Measurements from ENCODE around the gene TMA16. TPM values are rescaled to one million over a fixed set of nuclear protein-coding genes. Genes with fewer than 3 reads are reported as not detected.

TMA16 gene
- polyA plus RNA-seq, 2 of the 4 experiments (the other 2 are of a cell fraction), result 28.5 to 36.1 TPM

DNA sequence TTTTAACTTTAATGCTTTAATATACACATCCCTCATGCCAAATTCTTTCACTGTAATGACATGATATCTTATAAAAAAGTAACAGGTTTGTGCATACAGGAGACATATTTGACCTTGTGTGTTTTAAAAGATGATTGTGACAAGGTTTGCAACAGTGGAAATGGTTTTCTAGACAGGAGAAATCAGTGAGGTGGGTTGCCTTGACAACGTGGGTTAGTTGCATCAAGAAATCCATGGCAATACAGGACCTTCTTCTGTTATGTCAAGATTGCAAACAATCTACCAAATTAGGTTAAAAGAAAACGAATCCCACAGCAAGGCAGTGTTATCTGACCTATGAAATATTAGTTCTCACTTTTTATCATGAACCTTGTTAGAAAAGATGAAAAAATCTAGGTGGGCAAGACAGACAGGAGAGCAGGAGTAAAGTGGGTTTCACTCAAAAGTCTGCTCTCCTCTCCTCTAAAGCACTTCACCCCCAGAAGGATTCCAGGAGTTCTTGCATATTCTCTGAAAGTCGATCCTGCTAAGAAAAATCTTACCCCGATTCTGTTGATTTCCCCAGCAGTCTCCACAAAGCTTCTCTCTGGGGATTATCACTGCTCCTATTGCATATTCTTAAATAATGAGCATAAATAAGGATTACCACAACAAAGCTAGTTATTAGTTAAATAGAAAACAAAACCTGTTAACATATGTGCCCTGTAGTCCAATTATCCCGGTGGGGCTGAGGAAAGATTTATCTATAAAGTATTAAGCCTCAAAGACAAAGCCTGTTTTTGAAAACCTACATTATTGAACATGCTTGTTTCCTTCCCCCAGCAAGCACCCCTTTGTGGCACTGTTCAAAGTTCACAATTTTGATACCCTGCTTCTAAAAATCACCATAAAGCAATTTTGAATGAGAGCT lies 71.0 kb downstream of the TMA16 start:
- FAIRE-seq (no peak), DNase-seq (ENCODE audit: low read depth in 1 of 2, low spot score in 1 of 2) (no peak), ATAC-seq (no peak)
- no peak overlapping the region for H3K4me2 ChIP-seq
- H3K27ac ChIP-seq, result no peak overlapping the region
- ChIA-PET CTCF (no interaction called here), POLR2A (no interaction called here)
- no peak for TF ChIP-seq JUN (IDR thresholded peaks at IDR 0.05)
- no peak for TF ChIP-seq RNF2 (IDR thresholded peaks at IDR 0.05; ENCODE audit: borderline replicate concordance, low read depth)
- TF ChIP-seq SREBF2 (IDR thresholded peaks at IDR 0.05), result no peak
- TF ChIP-seq JUNB (IDR thresholded peaks at IDR 0.05), result no peak
- TF ChIP-seq RARB (CRISPR knock-in tag; IDR thresholded peaks at IDR 0.05), result no peak
- no peak for TF ChIP-seq RCOR1 (IDR thresholded peaks at IDR 0.05; ENCODE audit: low read depth, low read length)
- TF ChIP-seq POLR2AphosphoS2 (conservative IDR thresholded peaks at IDR 0.05; ENCODE audit: low read length), result no peak
- TF ChIP-seq, protein P1, sequence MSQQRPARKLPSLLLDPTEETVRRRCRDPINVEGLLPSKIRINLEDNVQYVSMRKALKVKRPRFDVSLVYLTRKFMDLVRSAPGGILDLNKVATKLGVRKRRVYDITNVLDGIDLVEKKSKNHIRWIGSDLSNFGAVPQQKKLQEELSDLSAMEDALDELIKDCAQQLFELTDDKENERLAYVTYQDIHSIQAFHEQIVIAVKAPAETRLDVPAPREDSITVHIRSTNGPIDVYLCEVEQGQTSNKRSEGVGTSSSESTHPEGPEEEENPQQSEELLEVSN (IDR thresholded peaks at IDR 0.05; ENCODE audit: borderline replicate concordance, low read depth), result no peak
- TF ChIP-seq EP300 (IDR thresholded peaks at IDR 0.05), result no peak
- TF ChIP-seq ZNF302 (CRISPR knock-in tag; IDR thresholded peaks at IDR 0.05), result no peak
- TF ChIP-seq CBX2 (IDR thresholded peaks at IDR 0.05; ENCODE audit: borderline replicate concordance, low read depth), result no peak
- TF ChIP-seq NFE2L2 (conservative IDR thresholded peaks at IDR 0.05; ENCODE audit: low read length), result no peak
- TF ChIP-seq, protein P2, sequence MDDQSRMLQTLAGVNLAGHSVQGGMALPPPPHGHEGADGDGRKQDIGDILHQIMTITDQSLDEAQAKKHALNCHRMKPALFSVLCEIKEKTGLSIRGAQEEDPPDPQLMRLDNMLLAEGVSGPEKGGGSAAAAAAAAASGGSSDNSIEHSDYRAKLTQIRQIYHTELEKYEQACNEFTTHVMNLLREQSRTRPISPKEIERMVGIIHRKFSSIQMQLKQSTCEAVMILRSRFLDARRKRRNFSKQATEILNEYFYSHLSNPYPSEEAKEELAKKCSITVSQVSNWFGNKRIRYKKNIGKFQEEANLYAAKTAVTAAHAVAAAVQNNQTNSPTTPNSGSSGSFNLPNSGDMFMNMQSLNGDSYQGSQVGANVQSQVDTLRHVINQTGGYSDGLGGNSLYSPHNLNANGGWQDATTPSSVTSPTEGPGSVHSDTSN (IDR thresholded peaks at IDR 0.05), result no peak
- TF ChIP-seq MAFK (IDR thresholded peaks at IDR 0.05; ENCODE audit: partially characterized antibody), result no peak
- TF ChIP-seq, protein P3, sequence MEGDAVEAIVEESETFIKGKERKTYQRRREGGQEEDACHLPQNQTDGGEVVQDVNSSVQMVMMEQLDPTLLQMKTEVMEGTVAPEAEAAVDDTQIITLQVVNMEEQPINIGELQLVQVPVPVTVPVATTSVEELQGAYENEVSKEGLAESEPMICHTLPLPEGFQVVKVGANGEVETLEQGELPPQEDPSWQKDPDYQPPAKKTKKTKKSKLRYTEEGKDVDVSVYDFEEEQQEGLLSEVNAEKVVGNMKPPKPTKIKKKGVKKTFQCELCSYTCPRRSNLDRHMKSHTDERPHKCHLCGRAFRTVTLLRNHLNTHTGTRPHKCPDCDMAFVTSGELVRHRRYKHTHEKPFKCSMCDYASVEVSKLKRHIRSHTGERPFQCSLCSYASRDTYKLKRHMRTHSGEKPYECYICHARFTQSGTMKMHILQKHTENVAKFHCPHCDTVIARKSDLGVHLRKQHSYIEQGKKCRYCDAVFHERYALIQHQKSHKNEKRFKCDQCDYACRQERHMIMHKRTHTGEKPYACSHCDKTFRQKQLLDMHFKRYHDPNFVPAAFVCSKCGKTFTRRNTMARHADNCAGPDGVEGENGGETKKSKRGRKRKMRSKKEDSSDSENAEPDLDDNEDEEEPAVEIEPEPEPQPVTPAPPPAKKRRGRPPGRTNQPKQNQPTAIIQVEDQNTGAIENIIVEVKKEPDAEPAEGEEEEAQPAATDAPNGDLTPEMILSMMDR (IDR thresholded peaks at IDR 0.05), result no peak
- TF ChIP-seq CEBPB (IDR thresholded peaks at IDR 0.05), result no peak
- TF ChIP-seq HEYL (CRISPR knock-in tag; IDR thresholded peaks at IDR 0.05), result no peak
- TF ChIP-seq TP53 (CRISPR knock-in tag; IDR thresholded peaks at IDR 0.05), result no peak
- 26% methylated on average over 5 of the region's 5 CpGs for WGBS (ENCODE audit: missing lambda C conversion rate)
- no peaks in the 10 kb centered on the region for H3K9me3 ChIP-seq
- no peak overlapping the region for H3K4me3 ChIP-seq
- H3K4me1 ChIP-seq, result no peaks in the 10 kb centered on the region

DNA sequence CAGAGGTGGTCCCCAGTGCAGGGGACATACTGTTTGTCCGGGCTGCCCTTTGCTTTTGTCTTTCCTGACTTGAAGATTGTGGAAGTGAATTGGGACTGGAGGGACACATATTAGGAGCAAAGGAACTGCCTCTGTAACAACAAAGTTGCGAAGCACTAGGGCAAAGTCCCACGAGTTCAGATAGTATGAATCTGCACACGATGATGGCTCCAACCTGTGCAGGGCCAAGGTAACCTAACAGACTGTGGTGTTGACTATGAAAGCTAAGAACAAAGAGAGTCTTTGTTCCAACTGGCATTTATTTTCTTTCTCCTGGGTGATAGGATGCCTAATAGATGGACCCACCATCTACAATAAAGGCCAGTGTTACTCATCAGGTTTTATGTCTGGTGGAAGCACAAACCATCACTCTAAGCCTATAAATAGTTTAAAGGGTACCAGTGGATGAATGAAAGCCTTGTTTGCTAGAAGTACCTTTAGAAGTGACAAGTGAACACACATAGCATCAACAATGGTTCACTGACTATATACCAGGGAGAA lies 71.8 kb downstream of the TMA16 start:
- WGBS (ENCODE audit: missing lambda C conversion rate), result 3% methylated on average over 3 of the region's 4 CpGs
- CTCF ChIA-PET, result interaction anchor here (1.0 to 1.2 kb wide), 2 partner anchors 12 to 17 kb away, joined by 3 read pairs; no protein-coding TSS in a partner anchor
- Histone ChIP-seq H3K4me2 (no peak overlapping the region), H3K27ac (no peak overlapping the region), H3K4me1 (no peaks in the 10 kb centered on the region), H3K9me3 (no peaks in the 10 kb centered on the region), H3K4me3 (no peak overlapping the region)
- FAIRE-seq (no peak), ATAC-seq (no peak), DNase-seq (ENCODE audit: low read depth in 1 of 2, low spot score in 1 of 2) (no peak)
- TF ChIP-seq ZFP36 (IDR thresholded peaks at IDR 0.05; ENCODE audit: borderline replicate concordance, partially characterized antibody), result no peak
- no peak for TF ChIP-seq RNF2 (IDR thresholded peaks at IDR 0.05; ENCODE audit: borderline replicate concordance, low read depth)
- TF ChIP-seq EHMT2 (IDR thresholded peaks at IDR 0.05; ENCODE audit: low read depth), result no peak
- no peak for TF ChIP-seq HOXB5 (CRISPR knock-in tag; IDR thresholded peaks at IDR 0.05)
- TF ChIP-seq, protein P4, sequence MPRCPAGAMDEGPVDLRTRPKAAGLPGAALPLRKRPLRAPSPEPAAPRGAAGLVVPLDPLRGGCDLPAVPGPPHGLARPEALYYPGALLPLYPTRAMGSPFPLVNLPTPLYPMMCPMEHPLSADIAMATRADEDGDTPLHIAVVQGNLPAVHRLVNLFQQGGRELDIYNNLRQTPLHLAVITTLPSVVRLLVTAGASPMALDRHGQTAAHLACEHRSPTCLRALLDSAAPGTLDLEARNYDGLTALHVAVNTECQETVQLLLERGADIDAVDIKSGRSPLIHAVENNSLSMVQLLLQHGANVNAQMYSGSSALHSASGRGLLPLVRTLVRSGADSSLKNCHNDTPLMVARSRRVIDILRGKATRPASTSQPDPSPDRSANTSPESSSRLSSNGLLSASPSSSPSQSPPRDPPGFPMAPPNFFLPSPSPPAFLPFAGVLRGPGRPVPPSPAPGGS (IDR thresholded peaks at IDR 0.05), result no peak
- no peak for TF ChIP-seq RARB (CRISPR knock-in tag; IDR thresholded peaks at IDR 0.05)
- TF ChIP-seq HOXB13 (CRISPR knock-in tag; IDR thresholded peaks at IDR 0.05; ENCODE audit: low read depth), result no peak
- TF ChIP-seq, protein P5, sequence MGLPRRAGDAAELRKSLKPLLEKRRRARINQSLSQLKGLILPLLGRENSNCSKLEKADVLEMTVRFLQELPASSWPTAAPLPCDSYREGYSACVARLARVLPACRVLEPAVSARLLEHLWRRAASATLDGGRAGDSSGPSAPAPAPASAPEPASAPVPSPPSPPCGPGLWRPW (IDR thresholded peaks at IDR 0.05), result no peak
- TF ChIP-seq CBX8 (IDR thresholded peaks at IDR 0.05), result no peak
- no peak for TF ChIP-seq CEBPB (IDR thresholded peaks at IDR 0.05)
- no peak for TF ChIP-seq SMC3 (IDR thresholded peaks at IDR 0.05)
- TF ChIP-seq, protein P2 (IDR thresholded peaks at IDR 0.05), result no peak
- no peak for TF ChIP-seq CHD2 (IDR thresholded peaks at IDR 0.05; ENCODE audit: low read length, partially characterized antibody)
- no peak for TF ChIP-seq EHF (CRISPR knock-in tag; IDR thresholded peaks at IDR 0.05)
- TF ChIP-seq POLR2AphosphoS2 (conservative IDR thresholded peaks at IDR 0.05; ENCODE audit: low read length), result no peak
- TF ChIP-seq JUN (IDR thresholded peaks at IDR 0.05), result no peak
- no peak for TF ChIP-seq MAZ (IDR thresholded peaks at IDR 0.05; ENCODE audit: borderline replicate concordance, low read depth, low read length)
- POLR2A ChIA-PET, result no interaction called here

All from A549 (cell line).